T1000 (cell line): ENCODE data around the gene OSCP1.
A peak's percentile ranks its signal among the peaks of the same experiment; 100 is the strongest.
"Not testable (repeated sequence)": the region's sequence is repeated elsewhere in the genome, so short reads cannot be mapped to it uniquely, and the experiment has no call there.

Source experiments
- DNase-seq: peaks from one replicate; lab custom pipeline; 2025; ENCODE audit warnings: mixed read lengths; lab: John Stamatoyannopoulos, UW

OSCP1 gene, protein sequence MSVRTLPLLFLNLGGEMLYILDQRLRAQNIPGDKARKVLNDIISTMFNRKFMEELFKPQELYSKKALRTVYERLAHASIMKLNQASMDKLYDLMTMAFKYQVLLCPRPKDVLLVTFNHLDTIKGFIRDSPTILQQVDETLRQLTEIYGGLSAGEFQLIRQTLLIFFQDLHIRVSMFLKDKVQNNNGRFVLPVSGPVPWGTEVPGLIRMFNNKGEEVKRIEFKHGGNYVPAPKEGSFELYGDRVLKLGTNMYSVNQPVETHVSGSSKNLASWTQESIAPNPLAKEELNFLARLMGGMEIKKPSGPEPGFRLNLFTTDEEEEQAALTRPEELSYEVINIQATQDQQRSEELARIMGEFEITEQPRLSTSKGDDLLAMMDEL

DNA sequence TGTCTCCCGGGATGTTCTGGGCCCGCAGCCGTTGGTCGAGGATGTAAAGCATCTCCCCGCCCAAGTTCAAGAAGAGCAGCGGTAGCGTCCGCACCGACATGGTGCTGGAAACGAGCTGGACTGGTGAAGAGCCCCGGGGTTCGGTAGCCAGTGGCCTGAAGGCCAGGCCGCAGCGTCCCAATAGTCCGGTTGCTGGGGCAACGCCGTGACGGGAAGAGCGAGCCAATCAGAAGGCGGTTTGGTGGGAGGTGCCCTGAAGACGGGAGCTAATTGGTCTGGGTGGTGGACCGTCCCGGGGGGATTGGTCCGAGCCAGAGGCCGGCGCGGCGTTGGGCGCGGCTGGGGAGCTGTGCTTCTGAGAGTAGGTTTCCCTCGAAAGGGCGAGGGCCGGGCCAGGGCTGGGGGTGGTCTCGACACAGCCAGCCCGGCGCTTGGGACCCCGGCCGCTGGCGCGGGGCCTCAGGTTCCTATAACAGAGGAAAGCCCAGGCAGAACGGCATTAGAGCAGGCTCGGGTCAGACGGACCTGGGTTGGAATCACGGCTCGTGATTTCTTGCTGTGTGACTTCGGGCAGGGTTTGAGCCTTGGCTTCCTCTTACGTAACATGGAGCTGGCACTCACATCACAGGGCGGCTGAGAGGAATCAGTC is at the start of gene OSCP1:
TSS of gene OSCP1 (minus strand) at position 182 of the 649 bp plus-strand sequence. CDS start at position 100, 82 bp downstream.
- DNase-seq = peak; percentile 95

DNA sequence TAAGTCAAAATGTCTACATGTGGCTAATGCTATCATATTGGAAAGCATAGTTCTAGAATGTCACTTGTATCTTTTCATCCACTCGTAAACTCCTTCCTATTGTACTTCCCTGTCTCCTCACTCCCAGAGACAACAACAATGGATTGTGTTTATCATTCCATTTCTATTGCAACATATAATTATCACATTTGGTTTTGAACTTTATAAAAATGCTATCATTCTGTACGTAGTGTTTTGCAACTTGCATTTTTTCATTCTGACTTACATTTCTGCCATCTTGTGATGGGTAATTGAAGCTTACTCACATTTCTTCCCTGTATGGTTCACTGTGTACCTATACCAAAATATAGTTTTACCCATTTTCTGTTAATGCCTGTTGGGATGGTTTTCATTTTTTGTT is 47.0 kb upstream of the OSCP1 start:
- no peak for DNase-seq

DNA sequence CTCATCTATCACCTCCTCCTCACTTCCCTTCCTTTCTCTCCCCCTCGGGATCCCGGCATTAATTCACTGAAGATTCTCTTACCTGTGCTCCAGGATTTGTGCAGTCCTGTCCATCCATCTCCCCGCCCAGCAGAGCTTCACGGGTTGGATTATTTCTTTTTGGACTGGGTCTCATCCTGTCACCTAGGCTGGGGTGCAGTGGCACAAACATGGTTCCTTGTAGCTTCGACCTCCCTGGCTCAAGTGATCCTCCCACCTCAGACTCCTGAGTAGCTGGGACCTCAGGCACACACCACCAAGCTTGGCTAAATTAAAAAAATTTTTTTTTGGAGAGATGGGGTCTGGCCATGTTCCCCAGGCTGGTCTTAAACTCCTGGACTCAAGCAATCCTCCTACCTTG is 44.7 kb upstream of the OSCP1 start:
- DNase-seq = no peak

DNA sequence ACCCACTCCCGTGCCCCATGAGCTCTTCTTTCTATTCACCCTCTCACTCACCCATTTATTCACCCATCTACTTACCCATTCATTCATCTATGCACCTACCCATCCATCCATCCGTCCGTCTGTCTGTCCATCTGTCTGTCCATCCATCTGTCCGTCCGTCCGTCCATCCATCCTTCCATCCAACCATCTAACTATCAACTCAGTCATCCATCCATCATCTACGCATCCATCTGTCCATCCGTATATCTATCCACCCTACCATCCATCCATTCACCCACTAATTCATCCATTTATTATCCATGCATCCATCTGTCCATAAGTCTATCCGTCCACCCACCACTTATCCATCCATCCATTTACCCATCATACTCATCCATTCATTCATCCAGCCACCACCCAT is 43.3 kb upstream of the OSCP1 start:
- DNase-seq = no peak

DNA sequence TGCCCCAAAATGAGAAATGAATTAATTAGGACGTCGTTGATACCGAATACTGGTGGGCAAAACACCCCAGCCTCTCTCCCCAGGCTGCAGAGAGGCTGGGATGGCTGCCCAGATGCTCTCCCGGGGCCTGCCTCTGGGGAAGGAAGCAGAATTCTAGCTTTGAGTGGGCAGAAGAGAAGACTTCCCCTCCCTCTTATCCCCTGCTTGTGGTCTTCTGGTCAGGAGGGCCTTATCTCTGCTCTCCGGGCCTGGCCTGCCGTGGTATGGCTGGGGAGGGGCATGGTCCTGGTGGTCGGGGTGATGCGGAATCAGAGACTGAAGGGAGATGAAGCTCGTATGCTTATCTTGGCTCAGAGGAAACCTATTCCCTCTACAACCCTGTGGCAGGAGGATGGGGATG is 42.2 kb upstream of the OSCP1 start:
- DNase-seq = no peak

DNA sequence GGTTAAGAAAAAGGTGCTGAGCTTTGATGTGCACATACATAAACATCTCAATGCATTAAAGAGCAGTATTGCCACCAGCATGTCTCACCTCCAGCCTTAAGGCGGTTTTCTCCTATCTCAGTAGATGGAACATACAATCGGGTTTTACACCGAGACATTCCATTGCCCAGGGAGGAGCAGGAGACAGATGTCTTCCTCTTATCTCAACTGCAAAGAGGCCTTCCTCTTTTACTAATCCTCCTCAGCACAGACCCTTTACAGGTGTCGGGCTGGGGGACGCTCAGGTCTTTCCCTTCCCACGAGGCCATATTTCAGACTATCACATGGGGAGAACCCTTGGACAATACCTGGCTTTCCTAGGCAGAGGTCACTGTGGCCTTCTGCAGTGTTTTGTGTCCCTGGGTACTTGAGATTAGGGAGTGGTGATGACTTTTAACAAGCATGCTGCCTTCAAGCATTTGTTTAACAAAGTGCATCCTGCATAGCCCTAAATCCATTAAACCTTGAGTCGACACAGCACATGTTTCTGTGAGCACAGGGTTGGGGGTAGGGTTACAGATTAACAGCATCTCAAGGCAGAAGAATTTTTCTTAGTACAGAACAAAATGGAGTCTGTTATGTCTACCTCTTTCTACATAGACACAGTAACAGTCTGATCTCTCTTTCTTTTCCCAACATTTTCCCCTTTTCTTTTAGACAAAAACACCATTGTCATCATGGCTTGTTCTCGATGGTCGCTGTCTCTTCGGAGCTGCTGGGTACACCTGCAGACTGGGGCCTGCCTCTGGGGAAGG is 39.2 kb upstream of the OSCP1 start:
- DNase-seq = not testable (repeated sequence)

DNA sequence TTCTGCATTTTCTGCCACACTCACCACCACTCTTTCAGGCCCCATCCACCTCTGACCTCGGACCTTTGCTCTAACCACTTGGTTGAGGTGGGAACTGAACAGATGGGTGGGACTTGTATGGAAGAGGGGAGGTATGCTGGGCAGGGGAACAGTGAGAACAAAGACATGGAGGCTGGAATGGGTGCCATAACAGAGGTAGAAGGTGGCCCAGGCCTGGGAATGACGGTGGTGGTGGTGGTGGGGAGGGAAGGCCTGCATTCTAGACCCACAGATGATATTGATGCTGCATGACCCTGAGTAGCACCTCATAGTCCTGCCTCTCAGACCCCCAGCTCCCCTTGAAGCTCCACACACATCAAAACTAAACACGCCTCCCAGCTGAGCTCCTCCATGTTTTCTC is 37.7 kb upstream of the OSCP1 start:
- DNase-seq = no peak

DNA sequence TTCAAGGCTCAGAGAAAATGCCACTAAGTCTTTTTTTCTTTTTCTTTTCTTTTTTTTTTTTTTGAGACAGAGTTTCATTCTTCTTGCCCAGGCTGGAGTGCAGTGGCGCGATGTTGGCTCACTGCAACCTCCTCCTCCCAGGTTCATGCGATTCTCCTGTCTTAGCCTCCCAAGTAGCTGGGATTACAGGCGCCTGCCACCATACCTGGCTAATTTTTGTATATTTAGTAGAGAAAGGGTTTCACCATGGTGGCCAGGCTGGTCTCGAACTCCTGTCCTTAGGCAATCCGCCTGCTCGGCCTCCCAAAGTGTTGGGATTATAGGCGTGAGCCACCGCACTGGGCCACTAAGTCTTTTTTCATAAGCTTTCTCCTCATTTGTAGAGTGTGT is 37.1 kb upstream of the OSCP1 start:
- not testable (repeated sequence) for DNase-seq

DNA sequence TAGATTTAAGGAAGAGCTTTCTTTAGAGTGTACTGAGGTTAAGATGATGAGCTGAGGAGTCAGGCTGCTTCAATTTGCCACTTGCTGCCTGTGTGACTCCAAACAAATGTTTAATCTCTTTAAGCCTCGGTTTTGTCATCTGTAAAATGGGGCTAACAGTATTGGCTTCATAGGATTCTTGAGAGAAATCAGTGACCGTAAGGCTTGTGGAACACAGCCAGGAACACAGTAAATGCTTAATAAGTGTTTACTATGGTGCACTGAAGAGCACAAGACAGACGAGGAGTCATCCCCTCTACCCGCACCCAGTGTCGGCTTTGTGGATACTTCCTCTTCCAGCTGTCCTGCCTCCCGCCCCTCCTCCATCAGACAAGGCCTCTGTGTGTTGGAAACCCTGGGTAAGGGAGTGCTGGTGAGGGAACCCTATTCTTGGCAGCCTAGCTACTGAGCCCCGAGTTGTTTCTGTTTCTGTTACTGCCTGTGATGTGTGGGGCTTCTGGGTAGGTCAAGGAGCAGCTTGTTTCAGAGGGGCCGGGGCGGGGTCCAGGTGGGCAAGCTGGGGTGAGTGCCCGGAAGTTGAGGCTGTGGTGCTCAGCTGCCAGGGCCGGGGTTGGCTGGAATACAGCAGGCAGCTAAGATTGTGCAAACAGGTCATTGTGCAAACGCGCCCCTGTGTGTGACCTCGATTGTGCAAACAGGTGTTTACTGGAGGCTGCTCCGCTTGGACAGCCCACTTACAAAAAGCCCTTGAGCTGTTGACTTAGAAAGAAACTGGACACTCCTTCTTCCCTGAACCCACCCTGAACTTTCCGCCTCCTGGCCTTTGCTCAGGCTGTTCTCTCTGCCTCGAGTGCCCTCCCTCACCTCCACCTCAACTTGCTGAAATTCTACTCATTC is 36.4 kb upstream of the OSCP1 start:
- no peak for DNase-seq

DNA sequence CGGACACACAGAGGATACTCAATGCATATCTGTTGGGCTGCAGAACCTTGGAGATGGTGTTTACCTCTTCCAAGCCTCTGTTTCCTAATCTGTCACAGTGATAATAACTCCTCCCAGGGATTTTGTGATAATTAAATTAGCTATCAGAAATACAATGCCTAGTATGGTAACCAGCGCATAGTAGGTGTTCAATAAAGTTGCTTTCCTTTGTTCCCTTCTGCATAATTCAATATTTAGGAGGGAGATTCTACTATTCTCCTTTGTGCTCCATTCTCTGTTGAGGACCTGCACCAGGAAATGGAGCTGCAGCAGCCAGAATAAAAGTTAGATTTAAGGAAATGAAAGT is 35.8 kb upstream of the OSCP1 start:
- no peak for DNase-seq

DNA sequence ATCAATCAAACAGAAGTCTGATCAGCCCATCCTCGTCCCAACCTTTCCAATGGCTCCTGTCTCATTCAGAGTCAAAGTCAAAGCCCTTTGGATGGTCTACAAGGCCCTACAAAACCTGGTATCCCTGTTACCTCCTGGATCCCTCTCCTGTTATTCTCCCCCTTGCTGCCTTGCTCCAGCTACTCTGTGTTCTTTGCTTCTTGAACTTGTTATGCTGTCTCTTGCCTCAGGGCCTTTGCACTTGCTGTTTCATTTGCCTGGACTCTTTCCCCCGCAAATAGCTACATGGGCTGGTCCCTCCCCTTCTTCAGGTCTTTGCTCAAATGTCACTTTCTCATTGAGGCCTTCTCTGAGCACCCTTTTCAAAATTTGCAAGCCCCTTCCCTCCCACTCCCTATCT is 33.8 kb upstream of the OSCP1 start:
- DNase-seq = no peak

DNA sequence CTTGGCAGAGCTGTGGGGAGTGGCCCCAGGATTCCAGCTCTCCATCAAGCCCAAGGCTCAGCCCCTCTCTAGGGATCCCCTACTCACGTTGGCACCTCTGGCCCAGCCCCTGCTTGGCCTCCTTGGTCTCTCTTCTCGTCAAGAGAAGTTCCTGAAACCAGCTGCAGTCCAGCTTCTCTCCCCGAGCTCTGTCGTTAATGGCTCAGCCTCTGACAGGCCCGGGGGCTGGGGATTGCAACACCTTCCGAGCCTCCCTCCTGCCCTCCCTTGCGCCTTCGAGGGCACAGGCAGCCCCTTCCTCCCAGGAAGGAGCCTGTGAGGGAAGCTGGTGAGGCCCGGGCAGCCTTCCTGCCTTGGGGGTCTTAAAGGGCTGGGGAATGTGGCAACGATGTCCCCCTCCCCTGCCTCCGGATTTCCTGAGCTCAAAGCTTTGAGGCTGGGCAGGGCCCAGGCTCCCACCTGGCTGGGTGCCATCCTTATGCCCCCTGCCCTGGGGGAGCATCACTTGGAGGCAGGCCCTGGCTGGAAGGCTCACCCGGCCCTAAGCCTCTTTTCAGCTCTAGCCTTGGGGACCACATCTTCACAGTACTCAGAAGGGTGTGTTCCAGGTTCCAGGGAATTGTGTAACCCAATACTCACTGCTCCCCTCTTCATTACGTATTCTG is 32.6 kb upstream of the OSCP1 start, which contains the start of gene CSF3R:
TSS of gene CSF3R (minus strand) at position 190 of the 665 bp plus-strand sequence. CDS start 3,417 bp downstream, outside the sequence.
- DNase-seq = no peak

DNA sequence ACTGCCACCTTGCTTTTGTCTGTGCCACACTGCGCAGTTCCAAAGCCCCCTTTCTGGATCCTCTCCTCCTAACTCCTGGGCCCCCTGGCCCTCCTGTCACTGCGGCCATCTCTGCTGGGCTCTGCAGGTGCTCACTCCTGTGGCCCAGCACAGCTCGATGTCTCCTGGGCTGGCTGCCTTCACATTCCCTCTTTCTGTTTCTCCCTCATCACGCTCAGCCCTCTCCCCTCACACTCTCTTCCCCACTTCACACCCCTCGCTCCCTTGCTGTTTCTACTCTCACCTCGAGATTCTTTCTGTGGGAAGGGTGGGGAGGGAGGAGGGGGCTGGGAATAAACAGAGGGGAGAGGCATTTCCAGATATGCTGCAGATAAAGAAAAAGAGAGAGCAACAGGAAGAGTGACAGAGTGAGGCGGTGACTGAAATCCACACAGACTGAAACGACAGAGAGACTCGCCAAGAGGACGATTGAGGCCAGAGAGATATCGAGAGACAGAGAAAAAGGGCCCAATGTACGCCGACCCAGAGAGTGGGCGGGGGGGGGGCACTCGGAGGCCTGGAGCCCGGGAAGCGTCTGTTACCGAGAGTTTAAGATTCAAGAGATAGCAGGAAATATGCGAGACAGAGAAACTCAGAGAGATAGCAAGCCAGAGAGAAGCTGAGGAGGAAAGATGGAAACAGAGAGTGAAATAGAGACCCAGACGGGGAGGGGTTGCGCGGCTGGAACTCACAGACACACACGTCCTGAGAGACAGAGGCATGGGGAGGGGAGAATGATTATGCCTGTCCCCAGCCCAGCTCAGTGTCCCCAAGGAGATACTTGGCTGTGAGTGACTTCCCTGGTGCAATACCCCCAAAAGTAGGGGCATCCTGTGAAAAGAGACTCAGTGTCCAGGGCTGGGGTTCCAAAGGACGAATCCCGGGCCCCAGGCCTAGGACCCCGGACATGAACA is 31.8 kb upstream of the OSCP1 start:
- no peak for DNase-seq

DNA sequence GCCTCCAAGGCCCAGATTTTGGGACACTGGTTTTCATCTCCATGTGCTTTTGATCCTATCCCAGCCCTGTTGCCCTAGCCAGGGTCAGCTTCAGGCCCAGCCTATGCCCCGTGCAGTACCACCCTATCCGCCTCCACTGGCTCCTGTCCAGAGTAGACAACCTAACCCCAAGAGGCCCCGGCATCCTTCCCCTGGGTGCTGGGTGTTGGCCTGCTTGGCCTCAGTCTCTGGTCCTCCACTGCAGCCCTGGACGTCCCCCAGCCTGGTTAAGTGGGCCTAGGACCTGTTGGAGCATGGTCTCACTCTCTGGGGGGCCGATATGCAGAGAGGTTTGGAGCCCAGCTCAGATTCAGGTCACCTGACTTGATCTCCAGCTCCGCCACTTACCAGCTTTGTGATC is 30.8 kb upstream of the OSCP1 start:
- no peak for DNase-seq

DNA sequence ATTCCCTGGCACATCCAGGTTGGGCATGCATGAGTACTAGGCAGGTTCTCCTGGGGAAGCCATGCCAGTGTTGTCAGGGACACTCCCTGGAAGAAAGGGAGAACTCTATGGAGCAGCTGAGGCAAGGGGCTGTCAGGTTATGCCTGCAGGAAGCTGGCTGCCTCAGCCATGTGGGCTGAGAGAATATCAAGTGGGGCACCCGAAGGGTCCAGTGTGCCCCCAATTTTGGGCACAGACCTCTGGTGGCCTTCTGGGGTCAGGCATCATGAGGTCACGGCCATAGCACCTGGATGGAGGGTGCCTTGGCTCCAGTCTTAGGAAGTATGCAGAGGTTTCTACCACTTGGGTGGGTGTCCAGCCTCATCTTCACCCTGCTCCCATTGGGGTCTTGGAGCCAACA is 29.9 kb upstream of the OSCP1 start:
- DNase-seq = no peak

DNA sequence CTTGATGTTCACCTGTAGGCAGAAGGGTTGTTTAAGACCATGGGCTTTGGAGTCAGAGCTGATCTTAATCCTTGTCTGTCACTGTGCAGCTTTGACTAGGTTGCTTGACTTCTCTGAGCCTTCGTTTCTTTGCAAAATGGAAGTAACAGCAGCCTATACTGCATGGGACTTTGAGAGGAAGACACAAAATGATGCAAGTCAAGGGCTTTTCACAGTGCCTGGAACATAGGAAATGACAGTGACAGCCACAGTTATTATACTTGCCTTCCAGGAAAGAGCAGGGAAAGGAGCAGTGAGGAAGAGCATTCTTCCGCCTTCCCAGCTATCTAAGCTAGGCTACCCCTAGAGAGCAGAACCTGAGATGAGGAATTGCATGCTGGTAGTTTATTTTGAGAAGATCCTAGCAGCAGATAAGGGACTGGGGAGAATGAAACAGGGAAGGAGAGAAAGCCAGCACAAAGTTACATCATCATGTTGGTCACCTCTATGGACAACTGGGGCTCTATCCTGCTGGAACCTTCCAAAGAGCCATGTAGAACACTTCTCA is 29.3 kb upstream of the OSCP1 start:
- no peak for DNase-seq

DNA sequence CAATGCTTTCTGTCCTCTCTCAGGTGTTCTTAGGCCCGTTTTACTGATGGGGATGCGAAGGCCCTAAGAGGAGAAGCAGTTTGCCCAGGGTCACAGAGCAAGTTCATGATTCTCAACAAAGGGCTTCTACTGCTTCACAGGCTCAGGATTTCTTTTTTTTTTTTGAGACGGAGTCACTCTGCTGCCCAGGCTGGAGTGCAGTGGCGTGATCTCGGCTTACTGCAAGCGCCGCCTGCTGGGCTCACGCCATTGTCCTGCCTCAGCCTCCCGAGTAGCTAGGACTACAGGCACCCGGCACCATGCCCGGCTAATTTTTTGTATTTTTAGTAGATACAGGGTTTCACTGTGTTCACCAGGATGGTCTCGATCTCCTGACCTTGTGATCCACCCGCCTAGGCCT is 27.4 kb upstream of the OSCP1 start:
- DNase-seq = not testable (repeated sequence)

DNA sequence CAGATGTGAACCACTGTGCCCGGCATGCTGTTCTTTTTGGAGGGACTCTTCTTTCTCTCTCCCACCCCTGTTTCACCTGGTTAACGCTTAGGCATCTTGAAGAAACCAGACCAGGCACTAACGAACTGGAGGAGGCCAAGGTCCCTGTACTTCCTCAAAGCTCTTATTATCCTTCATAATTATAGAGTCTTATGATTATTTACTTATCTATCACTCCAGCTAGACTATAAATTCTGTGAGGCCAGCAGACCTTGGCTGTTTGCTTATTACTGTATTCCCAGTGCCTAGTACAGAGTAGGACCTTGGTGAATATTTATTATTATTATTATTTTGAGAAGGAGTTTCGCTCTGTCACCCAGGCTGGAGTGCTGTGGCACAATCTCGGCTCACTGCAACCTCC is 26.7 kb upstream of the OSCP1 start:
- no peak for DNase-seq

DNA sequence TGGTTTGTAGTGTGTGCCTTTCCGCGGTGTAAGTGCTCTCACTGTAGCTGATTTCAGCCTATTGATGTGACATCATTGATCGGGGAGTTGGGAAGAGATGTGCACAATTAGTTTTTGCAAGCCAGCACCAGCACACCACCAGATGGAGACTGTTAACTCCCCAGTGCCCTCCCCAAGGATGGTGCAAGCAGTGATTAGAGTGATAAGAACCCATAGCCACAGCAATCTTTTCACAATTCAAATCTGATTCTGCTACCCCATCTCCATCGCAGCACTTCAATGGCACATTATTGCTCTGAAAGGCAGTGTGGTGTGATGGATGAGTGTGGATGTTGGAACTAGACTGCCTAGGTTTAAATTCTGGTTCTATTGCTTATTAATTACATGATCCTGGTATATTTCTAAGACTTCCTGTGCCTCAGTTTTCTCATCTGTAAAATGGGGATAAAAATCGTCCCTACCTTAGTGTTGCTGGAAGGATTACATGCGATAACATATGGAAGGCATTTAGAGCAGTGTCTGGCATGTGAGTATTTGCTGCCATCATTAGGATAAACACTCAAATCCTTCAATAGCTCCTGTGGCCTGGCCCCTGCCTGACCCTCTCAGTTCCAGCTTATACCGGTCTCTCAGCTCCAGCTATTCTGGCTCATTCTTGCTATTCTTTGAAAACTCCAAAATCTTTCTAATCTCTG is 25.8 kb upstream of the OSCP1 start:
- DNase-seq = no peak
